ENCODE data around the gene SNED1. TPM values are rescaled to one million over a fixed set of nuclear protein-coding genes. Genes with fewer than 3 reads are reported as not detected.
A peak's percentile ranks its signal among the peaks of the same experiment; 100 is the strongest.

SNED1 gene
- total and polyA plus RNA-seq, 4 donors, result 0.65 to 18.1 (median 2.8) TPM

GRCh38 chr2:241107031-241107783 lies 108.8 kb downstream of the SNED1 start:
- peak; percentile 24 for DNase-seq (ENCODE audit: low spot score)
- H3K4me3 ChIP-seq (ENCODE audit: low read depth in 1 of 3, low read length in 3 of 3), result no peak overlapping the region
- peaks cover 0 to 9% (median 7%) of the 10 kb centered on the region in 4 donors for H3K4me1 ChIP-seq (ENCODE audit: control insufficient read depth in 4 of 4, insufficient read depth in 4 of 4, low read length in 3 of 4)
- no peak overlapping the region for H3K27ac ChIP-seq (ENCODE audit: low read depth in 1 of 2, low read length in 2 of 2)
- H3K9ac ChIP-seq (ENCODE audit: low read depth in 1 of 2, low read length in 2 of 2), result no peak overlapping the region
- H3K9me3 ChIP-seq (ENCODE audit: control insufficient read depth in 4 of 4, low read length in 3 of 4), result no peaks in the 10 kb centered on the region
- H3K36me3 ChIP-seq (ENCODE audit: control insufficient read depth in 4 of 4, insufficient read depth in 3 of 4, low read depth in 1 of 4, low read length in 3 of 4), result no peaks in the 10 kb centered on the region
- 95% methylated on average over 9 of the region's 9 CpGs for WGBS
- no peaks in the 10 kb centered on the region for H3K27me3 ChIP-seq (ENCODE audit: control insufficient read depth in 4 of 4, insufficient read depth in 4 of 4, low read length in 3 of 4)
- TF ChIP-seq ATF3 (IDR thresholded peaks at IDR 0.05) (no peak), FOXA1 (IDR thresholded peaks at IDR 0.05) (no peak), REST (IDR thresholded peaks at IDR 0.05) (no peak), ZBTB33 (IDR thresholded peaks at IDR 0.05) (no peak), TAF1 (conservative IDR thresholded peaks at IDR 0.05) (no peak), GABPA (IDR thresholded peaks at IDR 0.05 in 1 of 2, conservative IDR thresholded peaks at IDR 0.05 in 1 of 2) (no peak)

- 81% methylated on average over 35 of the region's 35 CpGs for WGBS
- Histone ChIP-seq H3K4me1 (ENCODE audit: control insufficient read depth in 4 of 4, insufficient read depth in 4 of 4, low read length in 3 of 4) (no peaks in the 10 kb centered on the region), H3K27me3 (ENCODE audit: control insufficient read depth in 4 of 4, insufficient read depth in 4 of 4, low read length in 3 of 4) (no peaks in the 10 kb centered on the region), H3K9me3 (ENCODE audit: control insufficient read depth in 4 of 4, low read length in 3 of 4) (no peaks in the 10 kb centered on the region), H3K27ac (ENCODE audit: low read depth in 1 of 2, low read length in 2 of 2) (peak overlapping the region in 1 of 2 donors; percentile 31), H3K4me3 (ENCODE audit: low read depth in 1 of 3, low read length in 3 of 3) (no peak overlapping the region), H3K36me3 (ENCODE audit: control insufficient read depth in 4 of 4, insufficient read depth in 3 of 4, low read depth in 1 of 4, low read length in 3 of 4) (no peaks in the 10 kb centered on the region), H3K9ac (ENCODE audit: low read depth in 1 of 2, low read length in 2 of 2) (no peak overlapping the region)
- TF ChIP-seq RXRA (IDR thresholded peaks at IDR 0.05) (no peak), GABPA (IDR thresholded peaks at IDR 0.05 in 1 of 2, conservative IDR thresholded peaks at IDR 0.05 in 1 of 2) (no peak), MAX (IDR thresholded peaks at IDR 0.05) (peak; percentile 11), SP1 (IDR thresholded peaks at IDR 0.05) (no peak), FOXA1 (IDR thresholded peaks at IDR 0.05) (no peak), TAF1 (conservative IDR thresholded peaks at IDR 0.05) (no peak)
- no peak for DNase-seq (ENCODE audit: low spot score)
Observed at GRCh38 chr2:241108271-241109209, 110.1 kb downstream of the SNED1 start.
